Measurements from ENCODE around the gene IGFBP1.

Gene IGFBP1

GRCh38 chr7:45885264-45885882 lies 2.9 kb upstream of the IGFBP1 start:
- H3K27ac ChIP-seq = no peak overlapping the region
- TF ChIP-seq CTCF (IDR thresholded peaks at IDR 0.05) (no peak), ZFX (IDR thresholded peaks at IDR 0.05; ENCODE audit: borderline replicate concordance) (no peak)

GRCh38 chr7:45886931-45887667 lies 1.2 kb upstream of the IGFBP1 start:
- no peak for TF ChIP-seq ZFX (IDR thresholded peaks at IDR 0.05; ENCODE audit: borderline replicate concordance)
- TF ChIP-seq CTCF (IDR thresholded peaks at IDR 0.05) = no peak
- H3K27ac ChIP-seq = no peak overlapping the region

DNA sequence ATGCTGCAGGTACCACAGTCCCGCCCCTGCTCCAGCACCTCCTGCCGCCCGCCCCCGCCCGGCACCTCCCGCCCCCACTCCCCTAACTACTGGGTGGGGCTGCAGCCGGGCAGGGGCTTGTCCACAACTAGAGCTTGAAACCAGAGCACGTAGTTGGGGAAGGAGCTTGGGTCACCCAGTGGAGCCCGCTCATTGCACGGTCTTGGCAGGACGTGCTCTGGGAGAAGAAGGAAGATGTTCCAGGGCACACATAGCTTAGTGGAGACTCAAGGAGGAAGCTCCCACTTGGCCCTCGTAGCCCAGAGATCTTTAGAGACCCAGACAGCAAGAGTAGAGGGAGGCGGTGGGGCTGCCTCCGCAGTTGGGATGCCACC lies 692 bp downstream of the IGFBP1 start:
- H3K27ac ChIP-seq = no peak overlapping the region
- TF ChIP-seq ZFX (IDR thresholded peaks at IDR 0.05; ENCODE audit: borderline replicate concordance) (no peak), CTCF (IDR thresholded peaks at IDR 0.05) (no peak)

DNA sequence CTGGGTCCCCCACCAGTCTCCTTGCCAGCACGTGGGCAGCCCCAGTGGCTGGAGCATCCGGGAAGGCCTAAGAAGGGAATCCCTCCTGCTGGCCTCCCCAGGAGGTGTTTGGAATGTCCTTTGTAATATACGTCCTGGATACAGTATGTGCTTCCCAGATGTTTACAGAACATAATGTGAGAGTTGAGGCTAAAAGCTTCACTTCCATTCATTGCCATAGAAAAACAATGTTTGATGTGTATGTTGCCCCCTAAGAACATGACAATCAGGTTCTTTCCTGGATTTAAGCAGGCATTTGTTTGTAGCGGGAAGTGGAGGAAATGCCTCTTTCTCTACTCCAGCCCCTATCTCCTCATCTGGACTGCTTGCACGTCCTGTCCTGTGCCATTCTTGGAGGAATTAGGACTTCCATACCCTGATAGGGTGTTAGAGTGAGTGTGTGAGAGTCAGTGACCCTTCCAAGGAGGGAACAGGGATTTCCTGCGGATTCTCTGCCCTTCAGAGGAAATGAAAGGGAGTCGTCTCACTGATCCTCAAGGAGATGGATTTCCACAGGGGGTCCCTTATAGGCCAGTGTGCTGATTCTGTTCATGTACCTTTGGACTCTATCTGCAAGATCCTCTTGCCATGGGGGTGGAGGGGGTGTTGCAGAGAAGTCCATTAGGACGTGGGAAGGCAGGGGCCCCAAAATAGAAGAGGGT lies 1.2 kb downstream of the IGFBP1 start:
- TF ChIP-seq ZFX (IDR thresholded peaks at IDR 0.05; ENCODE audit: borderline replicate concordance) = no peak
- TF ChIP-seq CTCF (IDR thresholded peaks at IDR 0.05) = no peak
- H3K27ac ChIP-seq = no peak overlapping the region

- no peak overlapping the region for H3K27ac ChIP-seq
- TF ChIP-seq CTCF (IDR thresholded peaks at IDR 0.05) (no peak), ZFX (IDR thresholded peaks at IDR 0.05; ENCODE audit: borderline replicate concordance) (no peak)
Observed at GRCh38 chr7:45890125-45890901, 2.0 kb downstream of the IGFBP1 start.

- H3K27ac ChIP-seq = no peak overlapping the region
- TF ChIP-seq ZFX (IDR thresholded peaks at IDR 0.05; ENCODE audit: borderline replicate concordance) (no peak), CTCF (IDR thresholded peaks at IDR 0.05) (peak; percentile 95)
Observed at GRCh38 chr7:45890902-45891461, 2.7 kb downstream of the IGFBP1 start.
